Ovary (tissue), 9 donors: ENCODE data around the gene KATNIP. TPM values are rescaled to one million over a fixed set of nuclear protein-coding genes. Genes with fewer than 3 reads are reported as not detected.

Experiments
- DNase-seq, 5 donors: peaks; one replicate each; pipeline ENCODE4 v3.0.0-alpha.2; 2019 to 2020
- H3K27ac ChIP-seq, 2 donors: fragments of 200-600 bp; one replicate each; pipeline versions ENCODE4 v1.5.1 to v1.8.0; 2019 to 2022
- H3K27me3 ChIP-seq: fragments of 200-600 bp; one replicate; pipeline ENCODE4 v1.8.0; 2022
- H3K36me3 ChIP-seq: fragments of 200-600 bp; sonication (generic); one replicate; pipeline ENCODE4 v1.5.1; 2019
- H3K4me1 ChIP-seq: one replicate; pipeline ENCODE4 v1.8.1; 2013; ENCODE audit warnings: mild to moderate bottlenecking, moderate library complexity; ENCODE audit not compliant: insufficient read depth
- H3K4me3 ChIP-seq: fragments of 200-600 bp; sonication (generic); one replicate; pipeline ENCODE4 v1.5.1; 2017
- H3K9me3 ChIP-seq, 2 donors: fragments of 200-600 bp in 1 of 2; sonication (generic) in 1 of 2; one replicate each; pipeline versions ENCODE4 v1.5.1 to v1.8.1; 2013 to 2019; ENCODE audit warnings: mild to moderate bottlenecking in 1 of 2, moderate library complexity in 1 of 2
- CTCF ChIP-seq, 3 donors: fragments of 450-650 bp in 2 of 3; fragments of 200-600 bp in 1 of 3; IDR thresholded peaks; one replicate each; pipeline versions ENCODE4 v1.5.1 to v1.8.0; 2016 to 2022; ENCODE audit warnings: antibody characterized with exemption in 3 of 3, mild to moderate bottlenecking in 1 of 3
- EP300 ChIP-seq: sonication (generic); formaldehyde crosslinking; IDR thresholded peaks from one replicate; pipeline ENCODE4 v1.6.1; 2017; ENCODE audit warnings: antibody characterized with exemption
- POLR2A ChIP-seq: fragments of 450-650 bp; IDR thresholded peaks from one replicate; pipeline ENCODE4 v1.6.1; 2017; ENCODE audit warnings: antibody characterized with exemption, mild to moderate bottlenecking, moderate library complexity
- WGBS, 3 donors: extraction: QIAGEN DNeasy Blood & Tissue Kit in 1 of 3; methylation state at CpG; one replicate each; pipeline versions ENCODE4 v1.1.5 to v1.1.7; 2013 to 2017; 5-methylcytosine and 5-hydroxymethylcytosine counted together
- intact Hi-C, 4 donors: fragments of 100-400 bp; cut with DNase I; formaldehyde crosslinking; loops; one replicate each; pipeline versions ENCODE4 v1.11.0 to v1.15.1; 2022 to 2023
- polyA plus RNA-seq, 2 donors: library from polyadenylated mRNA; stranded (reverse); fragments of 200-250 nt in 1 of 2; fragments of 350-450 nt in 1 of 2; fragmentation: Illumina TruSeq in 1 of 2; extraction: RNeasy Lipid Tissue Mini Kit (QIAGEN cat#74804) in 1 of 2; gene quantifications; one replicate each; pipeline ENCODE4 v1.2.3, GENCODE V29; 2013 to 2014
- total RNA-seq, 7 donors: library from RNA; depleted of rRNA in 2 of 7; stranded (reverse); fragments of >200 nt in 2 of 7; fragmentation: NEBNext Ultra II Directional in 3 of 7; extraction: Animal tissue kit (Norgen Biotek cat#: 25700) in 3 of 7; gene quantifications; one replicate each; pipeline versions ENCODE4 v1.1.0 to v1.2.4, GENCODE V29; 2016 to 2023
- donor health status: DM: no; HTN: no; CAD: no; lungs with moderate emphysema.
- donor health status: DM: no; HTN: no; CAD: no.
- donor health status: Bipolar disorder and iron deficiency.
- donor health status: DM: yes; HTN: yes; CAD: no.
- donor health status: DM: no; HTN: no; CAD: no.
- donor health status: DM: yes; HTN: yes; CAD: no.

The KATNIP gene
- total and polyA plus RNA-seq, 9 donors, result 8.4 to 32.9 (median 19.3) TPM

GRCh38 chr16:27505297-27506236 lies 44.4 kb upstream of the KATNIP start:
- no peak overlapping the region for H3K27ac ChIP-seq
- no peak for DNase-seq
- H3K4me3 ChIP-seq, result no peak overlapping the region
- WGBS, 3 donors, result 87 to 88% (median 87%) methylated on average over 13 of the region's 13 CpGs
- H3K36me3 ChIP-seq, result no peaks in the 10 kb centered on the region
- no peak for TF ChIP-seq EP300
- no peak for TF ChIP-seq POLR2A
- TF ChIP-seq CTCF (IDR thresholded peaks at IDR 0.05), result no peak
- H3K27me3 ChIP-seq, result no peaks in the 10 kb centered on the region
- intact Hi-C loops, result no loop called here
- no peaks in the 10 kb centered on the region for H3K9me3 ChIP-seq
- H3K4me1 ChIP-seq, result no peaks in the 10 kb centered on the region

GRCh38 chr16:27506771-27507170 lies 43.2 kb upstream of the KATNIP start:
- no peak overlapping the region for H3K4me3 ChIP-seq
- no peak for TF ChIP-seq CTCF (IDR thresholded peaks at IDR 0.05)
- no peak for TF ChIP-seq POLR2A
- no peak for TF ChIP-seq EP300
- H3K27me3 ChIP-seq, result no peaks in the 10 kb centered on the region
- intact Hi-C loops, result no loop called here
- no peak overlapping the region for H3K27ac ChIP-seq
- H3K4me1 ChIP-seq, result no peaks in the 10 kb centered on the region
- no peaks in the 10 kb centered on the region for H3K36me3 ChIP-seq
- H3K9me3 ChIP-seq, result no peaks in the 10 kb centered on the region
- WGBS, 3 donors, result 92 to 94% (median 93%) methylated on average over 17 of the region's 17 CpGs
- DNase-seq, result no peak

- Histone ChIP-seq H3K9me3 (no peaks in the 10 kb centered on the region), H3K36me3 (no peaks in the 10 kb centered on the region), H3K4me3 (no peak overlapping the region), H3K27me3 (no peaks in the 10 kb centered on the region), H3K27ac (no peak overlapping the region), H3K4me1 (no peaks in the 10 kb centered on the region)
- TF ChIP-seq CTCF (IDR thresholded peaks at IDR 0.05) (no peak), POLR2A (no peak), EP300 (no peak)
- DNase-seq, result no peak
- 90 to 92% (median 91%) methylated on average over 9 of the region's 9 CpGs for WGBS, 3 donors
- intact Hi-C loops, result no loop called here
Measured at GRCh38 chr16:27508476-27508875, 41.5 kb upstream of the KATNIP start.

GRCh38 chr16:27511657-27512448 lies 38.1 kb upstream of the KATNIP start:
- DNase-seq, result no peak
- no peaks in the 10 kb centered on the region for H3K9me3 ChIP-seq
- TF ChIP-seq CTCF (IDR thresholded peaks at IDR 0.05) (no peak), POLR2A (no peak), EP300 (no peak)
- no peak overlapping the region for H3K4me3 ChIP-seq
- no peak overlapping the region for H3K27ac ChIP-seq
- no peaks in the 10 kb centered on the region for H3K4me1 ChIP-seq
- no peaks in the 10 kb centered on the region for H3K36me3 ChIP-seq
- 67 to 78% (median 70%) methylated on average over 22 of the region's 22 CpGs for WGBS, 3 donors
- H3K27me3 ChIP-seq, result no peaks in the 10 kb centered on the region
- intact Hi-C loops, result loop anchor here in 1 of 4 donors (2.0 kb wide), 1 partner anchor 21 kb away; no protein-coding TSS in a partner anchor
